Stimulated activated CD8-positive, alpha-beta memory T cell treated with anti-CD3 and anti-CD28 coated beads, Interleukin-7, amount 100 ng/mL, for 24 hours (primary cell): ENCODE measurements around the gene ACTN4.
"Not testable (repeated sequence)": the region's sequence is repeated elsewhere in the genome, so short reads cannot be mapped to it uniquely, and the experiment has no call there.

Experiments used
- DNase-seq: peaks from one replicate; pipeline ENCODE4 v3.0.0-alpha.2; 2020; ENCODE audit warnings: low read depth

Gene ACTN4

DNA sequence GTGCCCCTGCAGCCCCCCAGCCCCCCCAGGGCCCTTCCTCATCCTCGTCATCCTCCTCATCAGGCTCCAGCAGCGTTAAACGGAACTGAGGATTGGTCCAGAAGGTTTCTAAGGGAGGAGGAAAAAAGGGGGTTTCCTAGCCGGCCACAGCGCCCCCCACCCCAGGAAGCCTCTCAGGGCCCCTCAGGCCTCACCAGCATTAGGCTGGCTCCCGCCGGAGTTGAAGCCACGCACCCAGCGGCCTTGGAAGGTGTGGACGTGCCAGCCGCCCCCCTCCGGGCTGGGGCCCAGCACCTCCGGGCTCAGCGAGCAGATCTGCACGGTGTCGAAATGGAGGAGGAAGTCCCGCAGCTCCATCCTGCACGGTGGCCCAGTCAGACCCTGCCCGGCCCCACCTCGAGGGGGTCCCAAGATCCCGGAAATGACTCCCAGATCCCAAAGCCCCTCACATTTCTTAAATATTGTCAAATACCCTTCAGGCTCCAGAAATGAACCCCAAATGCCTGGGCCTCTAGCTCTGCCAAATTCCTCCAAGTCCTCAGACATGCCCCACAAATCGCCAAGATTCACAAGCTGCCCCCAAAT is 89.9 kb downstream of the ACTN4 start:
- no peak for DNase-seq

DNA sequence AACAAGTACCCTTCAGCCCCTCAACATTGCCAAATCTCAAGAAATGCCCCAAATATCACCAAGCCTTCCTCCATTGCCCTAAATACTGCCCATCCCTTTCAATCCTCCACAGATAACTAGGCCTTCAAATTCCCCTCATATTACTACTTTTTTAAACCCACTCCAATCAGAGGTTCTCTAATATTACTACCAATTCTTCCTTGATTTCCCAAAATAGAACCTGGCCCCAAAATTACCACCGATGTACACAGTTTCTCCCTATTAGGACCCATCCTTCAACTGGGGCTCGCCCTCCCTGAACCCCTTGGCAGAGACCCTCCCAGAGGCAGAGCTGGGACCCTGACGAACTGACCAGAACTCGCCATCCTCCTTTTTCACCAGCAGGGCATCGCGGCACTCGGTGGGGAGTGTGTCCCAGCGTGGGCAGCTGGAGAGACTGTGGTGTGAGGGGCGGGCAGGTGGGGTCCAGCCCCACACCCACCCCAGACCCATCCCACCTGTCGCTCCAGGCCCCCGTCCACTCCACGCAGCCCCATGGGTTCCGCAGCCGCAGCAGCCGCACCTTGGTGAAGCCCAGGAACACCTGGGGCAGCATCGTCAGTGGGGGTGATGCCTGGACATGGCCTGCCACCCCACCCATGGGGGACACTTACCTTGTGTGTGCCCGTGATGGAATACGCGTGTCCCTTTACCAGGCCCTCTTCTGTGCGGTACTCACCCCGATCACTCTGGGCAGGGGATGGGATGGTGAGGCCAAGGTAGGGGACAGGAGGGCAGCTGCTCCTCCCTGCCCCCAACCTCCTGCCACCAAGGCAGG is 90.7 kb downstream of the ACTN4 start:
- no peak for DNase-seq

DNA sequence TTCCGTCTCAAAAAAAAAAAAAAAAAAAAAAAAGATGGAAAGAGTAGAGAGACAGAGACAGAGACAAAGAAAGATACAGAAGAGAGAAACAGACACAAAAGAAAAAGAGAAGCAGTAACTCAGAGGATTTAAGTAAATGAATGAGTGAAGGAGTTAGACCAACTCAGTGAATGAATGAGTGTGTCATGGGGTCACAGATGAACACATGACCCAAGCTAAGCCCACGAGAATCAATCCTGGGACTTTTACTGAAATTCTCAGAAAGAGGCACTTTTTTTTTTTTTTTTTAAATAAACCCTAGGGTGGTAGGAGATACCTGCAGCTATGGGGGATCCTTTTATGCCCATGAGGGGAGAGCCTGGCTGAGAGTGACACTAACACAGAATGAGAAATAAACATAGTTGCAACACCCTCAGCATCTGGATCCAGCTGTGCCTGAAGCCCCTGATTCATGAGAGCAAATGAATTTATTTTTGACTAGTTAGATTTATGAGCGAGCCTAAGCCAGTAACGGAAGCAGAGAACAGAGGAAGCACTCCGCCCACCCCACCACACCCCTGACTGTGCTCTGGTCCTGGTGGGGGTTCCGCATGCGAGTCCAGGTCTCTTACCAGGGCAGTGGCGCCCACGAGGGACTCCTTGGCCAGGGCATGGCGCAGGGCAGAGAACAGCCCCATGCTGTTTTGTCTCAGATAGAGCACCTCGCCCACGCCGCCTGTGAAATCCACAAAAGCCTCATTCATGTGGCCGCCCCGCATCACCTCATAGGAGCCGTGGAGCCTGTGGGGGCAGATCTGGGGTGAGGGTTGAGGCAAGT is 92.2 kb downstream of the ACTN4 start:
- no peak for DNase-seq

DNA sequence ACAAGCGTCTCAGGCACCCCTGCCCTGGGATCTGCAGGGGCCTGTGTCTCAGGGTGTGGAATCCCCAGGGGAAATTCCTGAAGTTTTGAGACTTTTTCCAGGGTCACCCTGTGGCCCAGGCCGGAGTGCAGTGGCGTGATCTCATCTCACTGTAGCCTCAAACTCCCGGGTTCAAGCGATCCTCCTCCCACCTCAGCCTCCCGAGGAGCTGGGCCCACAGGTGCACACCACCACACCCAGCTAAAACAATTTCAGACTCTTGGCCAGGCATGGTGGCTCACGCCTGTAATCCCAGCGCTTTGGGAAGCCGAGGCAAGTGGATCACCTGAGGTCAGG is 92.8 kb downstream of the ACTN4 start:
- DNase-seq = no peak

DNA sequence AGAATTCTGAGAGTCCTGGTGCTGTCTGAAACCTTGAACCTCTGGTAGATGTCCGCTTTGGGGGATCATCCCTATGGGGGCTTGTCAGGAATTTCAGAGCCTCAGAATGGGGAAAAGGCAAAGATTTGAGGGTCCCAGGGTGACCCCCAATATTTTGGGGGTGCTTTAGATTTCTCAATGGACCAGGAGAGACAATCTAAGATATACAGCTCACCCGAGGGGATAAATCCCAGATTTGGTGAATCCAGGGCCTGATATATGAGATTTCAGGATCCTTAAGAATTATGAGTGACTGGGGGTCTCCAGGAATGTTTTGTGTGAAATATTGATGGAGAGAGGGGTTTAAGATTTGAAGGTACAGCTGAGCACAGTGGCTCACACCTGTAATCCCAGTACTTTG is 93.5 kb downstream of the ACTN4 start:
- DNase-seq = no peak

DNA sequence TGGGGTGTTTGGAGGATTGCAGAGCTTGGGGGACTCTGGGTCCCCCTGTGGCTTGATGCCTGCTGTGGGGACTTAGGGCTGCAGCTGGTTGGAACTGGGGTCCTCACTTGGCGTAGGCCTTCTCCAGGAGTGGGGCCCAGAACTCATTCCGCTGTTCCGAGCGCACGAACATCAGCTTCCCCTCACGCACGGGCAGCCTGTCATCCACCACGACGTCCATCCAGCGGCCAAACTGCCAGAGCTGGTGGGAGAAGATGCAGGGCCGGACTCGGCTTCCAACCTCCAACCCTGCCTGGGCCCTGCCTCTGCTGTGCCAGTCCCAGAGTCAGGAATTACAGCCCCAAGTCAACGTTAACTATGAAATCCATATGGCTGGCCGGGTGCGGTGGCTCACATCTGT is 94.2 kb downstream of the ACTN4 start:
- no peak for DNase-seq

DNA sequence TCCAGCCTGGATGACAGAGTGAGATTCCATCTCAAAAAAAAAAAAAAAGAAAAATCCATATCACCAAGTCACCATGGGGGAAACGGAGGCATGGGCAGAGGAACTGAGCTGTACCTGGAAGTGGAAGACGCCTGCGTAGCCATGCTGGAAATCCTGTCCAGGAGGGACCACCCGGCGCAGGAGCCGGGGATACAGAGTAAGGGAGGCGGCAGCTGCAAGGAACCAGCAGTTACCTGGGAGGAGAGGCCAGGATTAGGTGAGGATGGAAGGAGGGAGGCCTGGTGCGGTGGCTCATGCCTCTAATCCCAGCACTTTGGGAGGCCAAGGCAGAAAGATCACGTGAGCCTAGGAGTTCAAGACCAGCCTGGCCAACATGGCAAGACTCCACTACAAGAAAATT is 94.8 kb downstream of the ACTN4 start:
- DNase-seq = no peak

DNA sequence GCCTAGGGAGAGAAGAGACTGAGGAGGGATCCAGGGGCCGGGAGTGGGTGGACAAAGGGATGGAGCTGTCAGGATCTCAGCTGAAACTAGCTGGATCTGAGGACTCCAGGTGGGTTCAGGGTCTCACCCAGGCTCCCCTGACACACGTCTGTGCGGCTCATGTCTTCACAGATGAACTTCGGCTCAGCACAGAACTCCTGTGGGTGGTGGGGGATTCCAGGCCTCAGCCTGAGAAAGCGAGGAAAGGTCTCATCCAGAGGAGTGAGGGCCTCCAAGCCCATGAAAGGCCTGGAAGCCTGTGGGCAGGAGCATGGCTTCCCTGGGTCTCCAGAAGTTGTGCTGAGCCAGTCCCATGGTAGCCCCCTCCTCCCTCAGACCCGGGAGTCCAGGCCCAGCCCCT is 95.5 kb downstream of the ACTN4 start:
- no peak for DNase-seq

DNA sequence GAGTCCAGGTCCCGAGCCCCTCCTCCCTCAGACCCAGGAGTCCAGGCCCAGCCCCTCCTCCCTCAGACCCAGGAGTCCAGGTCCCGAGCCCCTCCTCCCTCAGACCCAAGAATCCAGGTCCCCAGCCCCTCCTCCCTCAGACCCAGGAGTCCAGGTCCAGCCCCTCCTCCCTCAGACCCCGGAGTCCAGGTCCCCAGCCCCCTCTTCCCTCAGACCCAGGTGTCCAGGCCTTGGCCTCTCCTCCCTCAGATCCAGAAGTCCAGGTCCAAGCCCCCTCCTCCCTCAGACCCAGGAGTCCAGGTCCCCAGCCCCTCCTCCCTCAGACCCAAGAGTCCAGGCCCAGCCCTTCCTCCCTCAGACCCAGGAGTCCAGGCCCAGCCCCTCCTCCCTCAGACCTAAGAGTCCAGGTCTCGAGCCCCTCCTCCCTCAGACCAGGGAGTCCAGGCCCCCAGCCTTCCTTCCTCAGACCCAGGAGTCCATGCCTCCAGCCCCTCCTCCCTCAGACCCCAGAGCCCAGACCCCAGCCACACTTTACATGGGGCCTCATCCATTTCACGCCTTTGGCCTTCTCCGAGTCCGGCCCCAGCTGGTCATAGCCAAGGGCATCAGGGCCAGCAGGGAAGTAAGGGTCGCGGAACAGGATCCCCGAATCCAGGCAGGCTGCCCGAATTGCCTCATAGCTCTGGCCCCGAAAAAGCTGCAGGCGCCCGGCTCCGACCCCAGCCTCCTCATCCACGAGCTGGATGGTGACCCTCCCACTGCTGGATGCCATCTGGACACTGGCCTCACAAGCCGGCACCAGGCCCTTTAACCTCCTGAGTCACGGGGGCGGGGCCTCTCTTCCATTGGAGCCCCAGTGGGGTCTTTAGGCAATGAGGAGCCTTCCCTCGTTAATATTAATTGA is 96.2 kb downstream of the ACTN4 start:
- DNase-seq = no peak

DNA sequence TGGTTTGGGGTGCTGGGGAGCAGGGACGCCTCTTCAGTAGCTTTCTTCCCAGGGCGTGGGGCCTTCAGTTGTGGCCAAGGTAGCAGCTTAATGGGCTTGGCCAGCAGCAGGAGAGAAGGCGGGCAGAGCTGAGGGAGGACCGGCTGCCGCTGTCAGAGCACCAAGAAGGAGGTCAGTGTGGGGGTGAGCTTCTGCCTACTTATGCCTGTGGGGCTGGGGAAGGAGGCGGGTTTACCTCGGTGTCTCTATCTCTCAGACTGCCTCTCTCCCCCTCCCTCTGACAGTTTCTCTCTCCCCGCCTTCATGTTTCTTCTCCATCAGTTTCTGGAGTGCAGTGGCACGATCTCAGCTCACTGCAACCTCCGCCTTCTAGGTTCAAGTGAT is 96.8 kb downstream of the ACTN4 start, which contains the start of gene CAPN12:
TSS of gene CAPN12 (minus strand) at position 177 of the 384 bp plus-strand sequence. CDS start 309 bp downstream, outside the sequence.
- no peak for DNase-seq

DNA sequence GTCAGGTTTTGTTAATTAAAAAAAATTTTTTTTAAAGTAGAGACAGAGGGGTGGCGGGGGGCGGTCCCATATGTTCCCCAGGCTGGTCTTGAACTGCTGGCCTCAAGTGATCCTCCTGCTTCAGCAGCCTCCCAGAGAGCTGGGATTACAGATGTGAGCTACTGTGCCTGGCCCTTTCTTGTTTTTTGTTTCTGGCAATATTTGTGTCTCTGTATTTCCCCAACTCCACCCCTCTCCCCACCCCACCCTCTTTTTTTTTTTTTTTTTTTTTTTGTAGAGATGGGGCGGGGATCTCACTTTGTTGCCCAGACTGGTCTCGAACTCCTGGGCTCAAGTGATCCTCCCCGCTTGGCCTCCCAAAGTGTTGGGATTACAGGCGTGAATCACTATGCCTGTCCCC is 97.4 kb downstream of the ACTN4 start:
- no peak for DNase-seq

DNA sequence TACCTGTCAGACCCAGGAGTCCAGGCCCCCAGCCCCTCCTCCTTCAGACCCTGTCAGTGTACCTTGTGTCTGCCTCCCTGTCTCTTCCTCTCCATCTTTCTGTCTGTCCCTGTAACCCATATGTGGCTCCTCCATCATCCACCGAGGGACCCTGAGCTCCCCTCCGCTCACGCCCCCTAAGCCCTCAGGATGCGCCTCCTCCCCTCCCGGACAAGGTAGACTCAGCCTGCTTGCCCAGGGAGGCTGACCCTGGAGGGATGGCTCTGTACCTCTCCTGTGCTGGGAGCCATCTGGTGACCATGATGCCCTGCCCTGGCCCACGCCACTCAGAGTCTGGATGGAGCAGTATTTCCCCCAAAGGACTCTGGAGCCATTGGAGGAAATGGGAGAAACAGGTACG is 97.9 kb downstream of the ACTN4 start:
- DNase-seq = no peak

DNA sequence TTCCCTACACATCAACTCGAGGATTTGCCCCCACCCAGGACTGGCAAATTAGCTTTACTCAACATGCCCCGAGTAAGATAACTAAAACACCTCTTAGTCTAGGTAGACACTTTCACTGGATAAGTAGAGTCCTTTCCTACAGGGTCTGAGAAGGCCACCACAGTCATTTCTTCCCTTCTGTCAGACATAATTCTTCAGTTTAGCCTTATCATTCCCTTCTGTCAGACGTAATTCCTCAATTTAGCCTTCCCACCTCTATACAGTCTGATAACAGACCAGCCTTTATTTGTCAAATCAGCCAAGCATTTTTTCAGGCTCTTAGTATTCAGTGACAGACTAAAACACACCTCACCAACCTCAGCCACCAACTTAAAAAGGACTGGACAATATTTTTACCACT is 106.3 kb downstream of the ACTN4 start:
- not testable (repeated sequence) for DNase-seq

DNA sequence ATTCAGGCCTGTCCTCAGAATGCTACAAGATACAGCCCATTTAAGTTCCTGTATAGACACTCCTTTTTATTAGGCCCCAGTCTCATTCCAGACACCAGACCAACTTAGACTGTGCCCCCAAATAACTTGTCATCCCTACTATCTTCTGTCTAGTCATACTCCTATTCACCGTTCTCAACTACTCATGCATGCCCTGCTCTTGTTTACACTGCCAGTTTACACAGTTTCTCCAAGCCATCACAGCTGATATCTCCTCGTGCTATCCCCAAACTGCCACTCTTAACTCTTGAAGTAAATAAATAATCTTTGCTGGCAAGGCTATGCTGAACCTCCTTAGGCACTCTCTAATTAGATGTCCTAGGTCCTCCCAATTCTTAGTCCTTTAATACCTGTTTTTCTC is 106.7 kb downstream of the ACTN4 start:
- not testable (repeated sequence) for DNase-seq

DNA sequence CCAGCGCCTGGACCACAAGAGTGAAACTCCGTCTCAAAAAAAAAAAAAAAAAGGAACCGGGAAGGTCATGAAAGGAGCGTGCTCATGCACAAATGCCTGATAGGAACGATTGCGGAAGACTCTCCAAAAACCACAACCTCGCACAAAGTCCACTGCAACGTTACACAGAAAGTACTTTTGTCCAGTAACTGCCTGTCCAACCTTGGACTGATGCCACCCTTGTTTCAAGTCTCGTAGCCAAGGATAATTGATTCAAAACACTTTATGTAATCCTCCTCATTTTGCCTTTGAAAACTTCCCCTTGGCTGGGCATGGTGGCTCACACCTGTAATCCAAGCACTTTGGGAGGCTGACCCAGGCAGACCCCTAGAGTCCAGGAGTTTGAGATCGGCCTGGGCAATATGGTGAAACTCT is 112.1 kb downstream of the ACTN4 start:
- DNase-seq = no peak

DNA sequence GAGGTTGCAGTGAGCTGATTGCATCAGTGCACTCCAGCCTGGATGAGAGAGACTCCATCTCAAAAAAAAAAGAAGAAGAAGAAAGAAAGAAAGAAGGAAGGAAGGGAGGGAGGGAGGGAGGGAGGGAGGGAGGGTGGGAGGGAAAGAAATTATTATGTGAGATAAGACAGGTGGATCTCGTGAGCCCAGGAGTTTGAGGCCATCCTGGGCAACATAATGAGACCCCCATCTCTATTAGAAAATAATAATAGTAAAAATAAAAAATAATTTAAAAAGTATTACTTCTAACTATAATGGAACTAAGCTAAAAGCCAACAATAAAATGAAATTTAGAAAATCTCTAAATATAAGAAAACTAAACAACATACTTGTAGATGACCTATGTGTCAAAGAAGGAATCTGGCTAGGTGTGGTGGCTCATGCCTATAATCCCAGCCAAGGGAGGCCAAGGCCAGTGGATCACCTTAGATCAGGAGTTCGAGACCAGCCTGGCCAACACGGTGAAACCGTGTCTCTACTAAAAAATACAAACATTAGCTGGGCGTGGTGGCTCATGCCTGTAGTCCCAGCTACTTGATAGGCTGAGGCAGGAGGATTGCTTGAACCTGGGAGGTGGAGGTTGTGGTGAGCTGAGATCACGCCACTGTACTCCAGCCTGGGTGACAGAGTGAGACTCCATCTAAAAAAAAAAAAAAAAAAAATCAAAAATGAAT is 113.5 kb downstream of the ACTN4 start:
- not testable (repeated sequence) for DNase-seq

DNA sequence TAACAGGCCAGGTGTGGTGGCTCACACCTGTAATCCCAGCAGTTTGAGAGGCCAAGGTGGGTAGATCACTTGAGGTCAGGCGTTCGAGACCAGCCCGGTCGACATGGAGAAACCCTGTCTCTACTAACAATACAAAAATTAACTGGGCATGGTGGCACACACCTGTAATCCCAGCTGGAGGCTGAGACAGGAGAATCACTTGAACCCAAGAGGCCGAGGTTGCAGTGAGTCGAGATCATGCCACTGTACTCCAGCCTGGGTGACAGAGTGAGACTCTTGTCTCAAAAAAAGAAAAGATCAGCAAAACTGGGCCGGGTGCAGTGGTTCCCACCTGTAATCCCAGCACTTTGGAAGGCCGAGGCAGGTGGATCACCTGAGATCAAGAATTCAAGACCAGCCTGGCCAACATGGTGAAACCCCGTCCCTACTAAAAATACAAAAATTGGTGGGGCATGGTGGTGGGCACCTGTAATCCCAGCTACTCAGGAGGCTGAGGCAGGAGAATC is 114.5 kb downstream of the ACTN4 start:
- not testable (repeated sequence) for DNase-seq

DNA sequence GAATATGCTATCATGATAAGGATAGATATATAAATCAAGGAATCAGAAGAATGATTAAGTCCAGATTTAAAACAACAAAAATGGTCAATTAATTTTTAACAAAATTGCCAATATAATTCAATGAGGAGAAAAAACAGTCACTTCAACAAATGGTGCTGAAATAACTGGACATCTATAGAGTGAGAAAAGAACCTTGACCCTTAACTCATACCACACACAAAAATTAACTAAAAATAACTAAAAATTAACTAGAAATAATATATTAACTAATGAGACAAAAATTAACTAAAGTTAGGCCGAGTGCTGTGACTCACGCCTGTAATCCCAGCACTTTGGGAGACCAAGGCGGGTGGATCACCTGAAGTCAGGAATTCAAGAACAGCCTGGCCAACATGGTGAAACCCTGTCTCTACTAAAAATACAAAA is 116.4 kb downstream of the ACTN4 start:
- DNase-seq = no peak

DNA sequence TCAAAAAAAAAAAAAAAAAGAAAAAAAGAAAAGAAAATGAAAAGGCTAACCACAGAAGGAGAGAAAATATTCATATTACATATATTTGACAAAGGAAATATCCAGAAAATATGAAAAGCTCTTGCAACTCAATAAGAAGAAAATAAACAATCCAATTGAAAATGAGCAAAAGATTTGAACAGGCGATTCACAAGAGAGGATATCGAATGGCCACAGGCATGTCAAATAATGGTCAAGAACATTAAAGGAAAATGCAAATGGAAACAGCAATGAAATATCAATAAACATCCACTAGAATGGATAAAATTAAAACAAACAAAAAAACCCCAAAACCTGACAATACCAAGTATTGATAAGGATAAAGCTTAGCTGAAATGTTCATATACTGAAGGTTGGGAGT is 117.8 kb downstream of the ACTN4 start:
- no peak for DNase-seq

DNA sequence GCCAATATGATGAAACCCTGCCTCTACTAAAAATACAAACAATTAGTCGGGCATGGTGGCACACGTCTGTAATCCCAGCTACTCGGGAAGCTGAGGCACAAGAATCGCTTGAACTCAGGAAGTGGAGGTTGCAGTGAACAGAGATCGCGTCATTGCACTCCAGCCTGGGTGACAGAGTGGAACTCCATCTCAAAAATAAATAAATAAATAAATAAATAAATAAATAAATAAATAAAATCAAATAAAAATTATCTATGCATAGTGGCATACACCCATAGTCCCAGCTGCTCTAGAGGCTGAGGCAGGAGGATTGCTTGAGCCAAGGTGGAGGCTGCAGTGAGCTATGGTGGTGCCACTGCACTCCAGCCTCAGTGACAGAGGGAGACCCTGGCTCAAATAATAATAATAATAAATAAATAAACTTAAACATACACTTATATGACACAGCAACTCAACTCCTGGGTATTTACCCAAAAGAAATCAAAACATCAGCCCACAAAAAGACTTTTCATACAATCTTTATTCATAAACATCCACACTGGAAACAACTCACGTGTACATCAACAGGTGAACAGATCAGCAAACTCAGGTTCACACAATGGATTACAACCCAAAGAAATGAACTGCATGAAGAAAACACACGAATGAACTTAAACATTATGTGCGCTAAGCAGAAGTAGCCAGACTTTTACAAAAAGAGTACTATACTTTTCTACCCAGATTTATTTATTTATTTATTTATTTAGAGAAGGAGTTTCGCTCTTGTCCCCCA is 119.0 kb downstream of the ACTN4 start:
- DNase-seq = no peak
